ENCODE results near the gene ACADM.
A peak's percentile ranks its signal among the peaks of the same experiment; 100 is the strongest.
"Not testable (repeated sequence)": the region's sequence is repeated elsewhere in the genome, so short reads cannot be mapped to it uniquely, and the experiment has no call there.

ACADM gene

DNA sequence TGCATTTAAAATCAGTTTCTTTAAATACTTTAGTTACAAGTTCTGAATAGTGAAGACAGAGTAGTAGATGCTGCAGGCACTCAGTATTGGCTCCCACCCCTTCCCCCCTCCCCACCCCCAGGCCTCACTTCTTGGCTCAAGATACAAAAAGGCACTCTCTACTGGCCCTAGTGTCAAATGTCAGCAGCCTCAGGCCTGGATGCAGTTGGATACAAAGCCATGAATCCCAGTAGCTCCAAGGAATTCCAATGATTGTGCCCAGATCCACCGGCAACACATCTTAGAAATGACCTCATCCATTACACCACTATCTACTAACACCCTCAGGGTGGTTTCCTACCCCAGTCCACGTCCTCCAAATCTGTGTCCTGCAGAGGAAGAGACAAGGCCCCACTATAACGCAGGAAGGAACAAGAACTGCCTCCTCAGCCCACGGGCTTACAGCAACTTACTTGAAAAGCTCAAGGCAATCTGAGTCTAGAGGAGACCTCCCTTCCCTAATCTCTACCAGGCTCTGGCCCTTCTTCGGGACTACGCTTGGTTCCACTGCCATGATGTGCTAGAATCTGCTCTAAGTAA is 17.6 kb downstream of the ACADM start:
- DNase-seq: no peak

DNA sequence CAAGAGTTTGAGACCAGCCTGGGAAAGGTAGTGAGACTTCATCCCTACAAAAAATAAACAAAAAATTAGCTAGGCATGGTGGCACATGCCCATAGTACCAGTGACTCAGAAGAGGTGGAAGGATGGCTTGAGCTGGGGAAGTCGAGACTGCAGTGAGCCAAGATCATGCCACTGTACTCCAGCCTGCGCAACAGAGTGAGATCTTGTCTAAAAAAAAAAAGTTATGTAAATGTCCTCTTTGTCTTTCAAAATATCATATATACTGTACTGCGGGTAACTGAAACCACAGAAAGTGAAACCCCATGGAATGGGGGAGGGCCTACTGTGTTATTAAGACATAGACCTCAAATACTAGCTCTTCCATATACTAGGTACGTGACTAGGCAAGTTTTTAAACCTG is 20.8 kb downstream of the ACADM start:
- DNase-seq: no peak

DNA sequence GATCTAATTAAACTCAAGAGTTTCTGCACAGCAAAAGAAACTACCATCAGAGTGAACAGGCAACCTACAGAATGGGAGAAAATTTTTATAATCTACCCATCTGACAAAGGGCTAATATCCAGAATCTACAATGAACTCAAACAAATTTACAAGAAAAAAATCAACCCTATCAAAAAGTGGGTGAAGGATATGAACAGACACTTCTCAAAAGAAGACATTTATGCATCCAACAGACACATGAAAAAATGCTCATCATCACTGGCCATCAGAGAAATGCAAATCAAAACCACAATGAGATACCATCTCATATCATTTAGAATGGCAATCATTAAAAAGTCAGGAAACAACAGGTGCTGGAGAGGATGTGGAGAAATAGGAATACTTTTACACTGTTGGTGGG is 32.7 kb downstream of the ACADM start:
- not testable (repeated sequence) for DNase-seq

DNA sequence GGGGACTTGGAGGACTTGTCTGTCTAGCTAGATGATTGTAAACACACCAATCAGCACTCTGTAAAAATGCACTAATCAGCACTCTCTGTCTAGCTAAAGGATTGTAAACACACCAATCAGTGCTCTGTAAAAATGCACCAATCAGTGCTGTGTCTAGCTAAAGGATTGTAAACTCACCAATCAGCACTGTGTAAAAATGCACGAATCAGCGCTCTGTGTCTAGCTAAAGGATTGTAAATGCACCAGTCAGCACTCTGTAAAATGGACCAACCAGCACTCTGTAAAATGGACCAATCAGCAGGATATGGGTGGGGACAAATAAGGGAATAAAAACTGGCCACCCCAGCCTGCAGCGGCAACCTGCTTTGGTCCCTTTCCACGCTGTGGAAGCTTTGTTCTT is 34.0 kb downstream of the ACADM start:
- not testable (repeated sequence) for DNase-seq

DNA sequence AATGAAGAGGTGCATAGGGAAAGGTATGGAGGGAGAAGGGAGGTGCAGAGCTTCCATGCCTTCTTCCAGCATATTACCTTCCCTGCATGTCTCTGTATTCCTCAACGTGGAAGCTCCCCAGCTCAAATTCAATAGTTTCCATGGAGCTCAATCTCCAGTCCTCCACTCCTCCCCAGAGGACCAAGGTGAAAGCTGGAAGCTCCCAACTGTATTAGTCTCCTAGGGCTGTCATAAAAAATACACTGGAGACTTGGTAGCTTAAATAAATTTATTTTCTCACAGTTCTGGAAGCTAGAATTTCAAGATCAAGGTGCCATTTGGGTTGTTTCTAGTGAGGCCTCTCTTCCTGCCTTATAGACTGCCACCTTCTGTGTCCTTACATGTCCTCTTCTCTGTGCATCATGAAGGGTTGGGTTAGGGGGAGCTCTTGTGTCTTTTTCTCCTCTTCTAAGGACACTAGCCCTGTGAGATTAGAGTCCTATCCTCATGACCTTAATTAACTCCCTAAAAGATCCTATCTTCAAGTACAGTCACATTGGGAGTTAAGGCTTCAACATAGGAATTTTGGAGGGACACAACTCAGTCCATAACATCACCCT is 39.6 kb downstream of the ACADM start:
- no peak for DNase-seq

GRCh38 chr1:75765697-75766355 is 41.3 kb downstream of the ACADM start:
- no peak for DNase-seq

DNA sequence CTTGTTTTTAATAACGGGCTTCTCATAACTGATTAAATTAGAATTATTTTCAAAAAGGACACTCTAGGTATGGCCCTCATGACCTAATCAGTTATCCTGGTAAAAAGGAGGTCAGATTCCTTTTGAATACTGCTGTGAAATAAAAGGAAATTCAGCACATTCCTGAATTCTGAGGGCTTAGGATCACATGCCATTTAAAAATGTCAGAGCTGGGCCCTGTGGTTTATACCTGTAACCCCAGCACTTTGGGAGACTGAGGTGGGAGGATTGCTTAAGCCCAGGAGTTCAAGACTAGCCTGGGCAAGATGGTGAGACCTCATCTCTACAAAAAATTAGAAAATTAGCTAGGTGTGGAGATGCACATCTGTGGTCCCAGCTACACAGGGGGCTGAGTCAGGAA is 43.5 kb downstream of the ACADM start:
- DNase-seq: no peak

DNA sequence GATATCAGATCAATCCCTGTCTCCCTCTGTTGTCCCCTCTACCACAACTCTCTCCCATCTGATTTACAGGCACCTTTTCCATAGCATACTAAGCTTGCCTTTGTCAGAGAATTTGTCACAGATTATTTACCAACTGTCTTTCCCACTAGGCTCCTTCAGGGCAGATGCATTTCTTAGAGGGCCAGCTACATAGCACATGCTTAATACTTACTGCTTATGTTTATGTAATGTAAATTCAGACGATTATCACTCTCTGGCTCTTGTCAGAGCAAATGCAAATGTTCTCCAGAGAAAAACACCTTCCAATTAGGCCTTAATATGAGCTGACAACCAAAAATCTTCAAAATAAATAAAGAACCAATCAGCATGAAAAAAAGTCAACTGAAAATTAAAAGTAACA is 46.3 kb downstream of the ACADM start:
- no peak for DNase-seq

GRCh38 chr1:75771978-75772377 is 47.5 kb downstream of the ACADM start:
- no peak for DNase-seq

DNA sequence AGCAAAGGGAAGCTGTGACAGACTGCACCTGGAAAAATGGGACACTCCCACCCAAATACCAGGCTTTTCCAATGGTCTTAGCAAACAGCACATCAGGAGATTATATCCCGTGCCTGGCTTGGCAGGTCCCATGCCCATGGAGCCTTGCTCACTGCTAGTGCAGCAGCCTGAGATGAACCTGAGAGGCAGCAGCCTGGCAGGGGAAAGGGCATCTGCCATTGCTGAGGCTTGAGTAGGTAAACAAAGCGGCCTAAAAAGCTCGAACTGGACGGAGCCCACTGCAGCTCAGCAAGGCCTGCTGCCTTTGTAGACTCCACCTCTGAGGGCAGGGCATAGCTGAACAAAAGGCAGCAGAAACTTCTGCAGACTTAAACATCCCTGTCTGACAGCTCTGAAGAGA is 53.3 kb downstream of the ACADM start:
- DNase-seq: not testable (repeated sequence)

DNA sequence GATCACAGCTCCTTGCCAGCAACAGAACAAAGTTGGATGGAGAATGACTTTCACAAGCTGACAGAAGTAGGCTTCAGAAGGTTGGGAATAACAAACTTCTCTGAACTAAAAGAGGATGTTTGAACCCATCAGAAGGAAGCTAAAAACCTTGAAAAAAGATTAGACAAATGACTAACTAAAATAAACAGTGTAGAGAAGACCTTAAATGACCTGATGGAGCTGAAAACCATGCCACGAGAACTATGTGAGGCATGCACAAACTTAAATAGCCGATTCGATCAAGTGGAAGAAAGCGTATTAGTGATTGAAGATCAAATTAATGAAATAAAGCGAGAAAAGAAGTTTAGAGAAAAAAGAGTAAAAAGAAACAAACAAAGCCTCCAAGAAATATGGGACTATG is 54.2 kb downstream of the ACADM start:
- not testable (repeated sequence) for DNase-seq

- not testable (repeated sequence) for DNase-seq
These were observed 55.7 kb downstream of the ACADM start for GRCh38 chr1:75780183-75780582.

DNA sequence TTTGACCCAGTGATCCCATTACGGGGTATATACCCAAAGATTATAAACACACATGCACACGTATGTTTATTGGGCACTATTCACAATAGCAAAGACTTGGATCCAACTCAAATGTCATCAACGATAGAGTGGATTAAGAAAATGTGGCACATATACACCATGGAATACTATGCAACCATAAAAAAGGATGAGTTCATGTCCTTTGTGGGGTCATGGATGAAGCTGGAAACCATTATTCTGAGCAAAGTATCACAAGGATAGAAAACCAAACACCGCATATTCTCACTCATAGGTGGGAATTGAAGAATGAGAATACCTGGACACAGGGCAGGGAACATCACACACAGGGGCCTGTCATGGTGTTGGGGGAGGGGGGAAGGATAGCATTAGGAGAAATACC is 59.4 kb downstream of the ACADM start:
- DNase-seq: not testable (repeated sequence)

- DNase-seq: no peak
These were observed 60.9 kb downstream of the ACADM start for GRCh38 chr1:75785320-75785982.

GRCh38 chr1:75785983-75786853 is 61.7 kb downstream of the ACADM start, which contains the start of gene RABGGTB:
TSS of gene RABGGTB (plus strand) at chr1:75786256. CDS start at chr1:75786272, 16 bp downstream.
- peak; percentile 95 to 97 for DNase-seq

DNA sequence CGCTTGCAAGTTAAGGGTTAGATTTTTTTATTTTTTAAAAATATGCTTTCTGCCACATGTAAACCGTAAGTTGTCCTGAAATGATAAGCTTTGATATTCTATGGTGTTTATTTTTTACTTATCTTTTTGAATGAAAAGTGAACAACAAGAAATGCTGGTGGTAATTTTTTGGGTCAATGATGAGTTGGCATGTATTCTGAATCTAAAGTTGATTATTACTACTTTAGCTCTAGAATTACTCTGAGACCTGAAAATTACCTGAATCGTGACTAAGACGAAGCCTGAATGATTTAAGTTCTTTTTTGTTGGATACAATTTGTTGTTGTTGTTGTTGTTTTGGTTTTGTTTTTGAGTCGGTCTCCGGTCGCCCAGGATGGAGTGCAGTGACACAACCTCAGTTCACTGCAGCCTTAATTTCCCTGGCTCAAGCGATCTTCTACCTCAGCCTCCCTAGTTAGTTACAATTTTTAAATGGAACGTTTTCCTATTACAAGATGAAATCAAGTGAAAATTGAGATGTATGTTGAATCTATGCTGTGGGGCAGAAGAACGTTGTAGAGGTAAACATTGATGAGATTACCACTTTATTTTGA is 62.5 kb downstream of the ACADM start:
- DNase-seq: no peak

DNA sequence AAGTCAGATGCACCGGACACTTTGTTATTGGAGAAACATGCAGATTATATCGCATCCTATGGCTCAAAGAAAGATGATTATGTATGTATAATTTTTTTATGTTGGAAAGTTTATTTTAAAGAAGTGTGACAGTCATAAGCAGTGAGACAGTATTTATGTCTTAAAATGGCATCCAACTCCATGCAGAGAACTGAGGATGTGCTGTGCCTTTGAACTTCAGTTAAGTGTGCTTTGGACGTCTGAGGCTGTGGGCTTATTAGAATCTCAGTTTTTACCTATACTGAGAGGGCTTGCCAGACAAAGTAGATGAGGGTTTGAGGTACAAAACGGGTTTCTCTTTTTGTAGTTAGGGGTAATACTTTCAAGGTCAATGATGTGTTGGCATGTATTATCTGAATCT is 63.0 kb downstream of the ACADM start:
- no peak for DNase-seq

DNA sequence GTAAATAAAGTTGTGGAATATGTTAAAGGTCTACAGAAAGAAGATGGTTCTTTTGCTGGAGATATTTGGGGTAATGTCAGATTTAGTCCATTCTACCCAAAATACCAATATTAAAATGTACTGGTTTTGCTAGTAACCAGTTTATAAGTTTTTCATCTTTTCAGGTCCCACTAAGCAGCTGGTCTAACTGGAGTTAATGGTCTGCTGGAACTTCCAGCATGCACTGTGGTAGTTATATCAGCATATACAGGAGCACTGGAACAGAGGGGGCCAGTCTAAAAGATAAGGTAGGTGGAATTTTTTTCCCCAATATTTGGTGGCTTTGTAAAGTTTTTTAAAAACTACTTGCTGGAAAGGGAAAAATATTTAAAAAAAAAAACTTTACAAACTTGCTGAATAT is 65.5 kb downstream of the ACADM start:
- no peak for DNase-seq

DNA sequence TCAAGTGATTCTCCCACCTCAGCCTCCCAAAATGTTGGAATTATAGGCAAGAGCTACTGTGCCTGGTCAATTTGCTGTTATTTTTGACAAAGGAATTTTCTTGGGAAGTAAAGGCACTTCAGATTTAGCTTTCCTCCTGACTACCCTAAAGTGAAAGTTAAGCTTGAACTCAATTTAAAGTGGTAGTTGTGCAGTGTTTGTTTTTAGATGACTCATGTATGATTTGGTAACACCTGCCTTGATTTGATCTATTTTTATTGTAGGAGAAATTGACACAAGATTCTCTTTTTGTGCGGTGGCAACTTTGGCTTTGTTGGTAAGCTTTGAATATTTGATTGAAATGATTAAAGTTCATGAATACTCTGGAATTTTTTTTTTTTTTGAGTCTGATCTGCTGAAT is 66.5 kb downstream of the ACADM start:
- no peak for DNase-seq

GRCh38 chr1:75792091-75792490 is 67.6 kb downstream of the ACADM start:
- DNase-seq: no peak

- DNase-seq: no peak
These were observed 69.9 kb downstream of the ACADM start for GRCh38 chr1:75794382-75794781.

DNA sequence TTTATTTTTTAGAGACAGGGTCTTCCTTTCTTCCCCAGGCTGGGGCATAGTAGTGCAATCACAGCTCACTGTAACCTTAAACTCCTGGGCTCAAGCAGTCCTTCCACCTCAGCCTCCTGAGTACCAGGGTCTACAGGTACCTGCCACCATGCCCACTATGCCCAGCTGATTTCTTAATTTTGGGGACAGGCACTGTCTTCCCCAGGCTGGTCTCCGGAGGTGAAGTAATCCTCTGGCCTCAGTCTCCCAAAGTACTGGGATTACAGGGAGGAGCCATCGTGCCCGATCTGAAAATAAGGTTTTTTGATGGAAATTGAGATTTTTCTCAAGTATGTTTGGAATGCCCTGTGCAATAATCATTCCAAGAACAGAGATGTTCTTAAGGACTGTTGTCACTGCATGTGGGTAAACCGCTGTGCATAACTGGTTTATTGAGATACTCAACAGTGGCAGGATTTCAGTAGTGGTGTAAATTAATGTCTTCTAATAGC is 71.2 kb downstream of the ACADM start:
- DNase-seq: peak; percentile 50 to 52
